Stimulated activated CD4-positive, alpha-beta T cell treated with anti-CD3 and anti-CD28 coated beads, Interleukin-1b, Interleukin-23, amount 100 ng/mL, for 4 hours (primary cell): Measurements from ENCODE around the gene CLNS1A.
"Not testable (repeated sequence)": the region's sequence is repeated elsewhere in the genome, so short reads cannot be mapped to it uniquely, and the experiment has no call there.

Experiments
- DNase-seq, 2 donors: peaks; one replicate each; pipeline ENCODE4 v3.0.0-alpha.2; 2020; ENCODE audit warnings: low read depth in 2 of 2

The CLNS1A gene, protein sequence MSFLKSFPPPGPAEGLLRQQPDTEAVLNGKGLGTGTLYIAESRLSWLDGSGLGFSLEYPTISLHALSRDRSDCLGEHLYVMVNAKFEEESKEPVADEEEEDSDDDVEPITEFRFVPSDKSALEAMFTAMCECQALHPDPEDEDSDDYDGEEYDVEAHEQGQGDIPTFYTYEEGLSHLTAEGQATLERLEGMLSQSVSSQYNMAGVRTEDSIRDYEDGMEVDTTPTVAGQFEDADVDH

DNA sequence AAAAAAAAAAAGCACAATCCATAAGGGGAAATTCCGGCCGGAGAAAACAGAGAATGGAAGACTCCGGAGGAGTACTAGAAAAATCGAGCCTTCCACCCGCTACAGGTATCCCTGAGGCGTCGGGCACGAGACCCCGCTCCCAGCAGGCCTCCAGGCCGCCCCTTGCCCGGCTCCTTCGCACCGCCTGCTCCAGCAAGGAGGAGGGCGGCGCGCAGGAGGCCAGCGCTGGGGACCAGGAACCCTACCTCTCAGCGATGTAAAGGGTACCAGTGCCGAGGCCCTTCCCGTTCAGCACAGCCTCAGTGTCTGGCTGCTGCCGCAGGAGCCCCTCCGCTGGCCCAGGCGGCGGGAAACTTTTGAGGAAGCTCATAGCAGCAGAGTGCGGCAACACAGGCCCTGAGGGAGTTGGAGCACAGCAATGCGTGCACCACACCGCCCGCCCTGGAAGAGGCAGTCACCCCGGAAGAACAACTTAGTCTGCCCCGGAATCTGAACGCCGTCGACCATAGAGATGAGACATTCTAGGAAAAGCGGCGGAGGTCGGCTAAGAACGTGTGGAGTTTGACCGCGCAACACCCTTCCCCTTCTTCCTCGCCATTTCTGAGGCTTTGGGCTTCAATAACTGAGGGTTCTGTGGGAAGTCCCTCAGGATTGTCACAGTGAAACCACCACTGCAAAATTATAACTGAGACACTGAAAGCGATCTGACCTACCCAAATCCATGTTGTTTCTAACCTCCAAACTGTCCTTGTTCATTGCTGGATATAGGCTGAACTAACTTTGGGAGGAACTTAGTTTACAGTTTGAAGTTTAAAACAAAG is at the start of gene CLNS1A:
TSS of gene CLNS1A (minus strand) at position 450 of the 821 bp plus-strand sequence. CDS start at position 370, 80 bp downstream.
- DNase-seq: peak; percentile 65 to 66

DNA sequence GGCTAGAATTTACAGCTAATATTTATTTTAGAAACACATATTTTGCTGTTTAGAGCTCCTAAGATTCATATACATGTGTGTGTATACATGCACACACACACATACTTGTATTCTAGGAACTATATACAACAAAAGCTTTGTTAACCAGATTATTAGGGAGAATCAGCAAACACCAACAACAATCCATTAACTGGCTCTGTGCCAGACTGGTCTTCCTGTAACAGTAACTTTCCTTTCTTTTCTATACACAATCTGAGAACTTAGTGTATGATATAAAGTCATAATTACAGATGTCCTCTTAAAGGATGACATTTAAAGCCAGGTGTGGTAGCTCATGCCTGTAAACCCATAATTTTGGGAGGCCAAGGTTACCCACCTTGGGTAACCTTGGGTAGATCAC is 49.5 kb upstream of the CLNS1A start:
- DNase-seq: no peak

DNA sequence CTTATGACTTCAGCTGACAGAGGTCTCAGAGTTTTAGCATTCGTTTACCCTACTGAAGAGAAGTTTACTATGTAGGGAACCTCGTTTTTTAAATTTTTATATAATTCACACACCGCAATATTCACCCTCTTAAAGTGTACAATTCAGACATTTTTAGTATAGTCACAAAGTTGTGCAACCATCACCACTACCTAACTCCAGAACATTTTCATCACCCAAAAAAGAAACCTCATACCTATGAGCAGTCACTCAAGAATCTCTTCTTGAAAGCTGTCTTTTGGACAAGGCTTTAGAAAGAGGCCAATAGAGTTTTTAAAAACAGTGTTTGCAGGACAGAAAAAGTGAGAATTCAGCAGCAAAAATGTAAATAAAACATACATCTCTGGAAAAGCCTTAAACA is 39.5 kb upstream of the CLNS1A start:
- DNase-seq: no peak

DNA sequence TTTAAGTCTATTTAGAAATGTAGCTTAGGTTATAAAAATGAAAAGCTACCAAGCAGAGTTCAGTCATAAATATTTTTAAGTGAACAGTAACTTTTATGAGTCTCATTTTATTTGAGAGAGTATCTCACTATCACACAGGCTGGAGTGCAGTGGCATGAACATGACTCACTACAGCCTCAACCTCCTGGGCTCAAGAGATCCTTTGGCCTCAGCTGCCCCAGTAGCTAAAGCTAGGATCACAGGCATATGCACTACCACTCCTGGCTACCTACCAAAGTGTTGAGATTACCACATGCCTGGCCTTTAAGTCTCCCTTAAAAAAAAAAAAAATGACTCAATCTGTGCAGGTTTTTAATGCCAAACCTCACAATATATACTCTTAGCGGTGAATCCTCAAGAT is 34.7 kb upstream of the CLNS1A start:
- no peak for DNase-seq

DNA sequence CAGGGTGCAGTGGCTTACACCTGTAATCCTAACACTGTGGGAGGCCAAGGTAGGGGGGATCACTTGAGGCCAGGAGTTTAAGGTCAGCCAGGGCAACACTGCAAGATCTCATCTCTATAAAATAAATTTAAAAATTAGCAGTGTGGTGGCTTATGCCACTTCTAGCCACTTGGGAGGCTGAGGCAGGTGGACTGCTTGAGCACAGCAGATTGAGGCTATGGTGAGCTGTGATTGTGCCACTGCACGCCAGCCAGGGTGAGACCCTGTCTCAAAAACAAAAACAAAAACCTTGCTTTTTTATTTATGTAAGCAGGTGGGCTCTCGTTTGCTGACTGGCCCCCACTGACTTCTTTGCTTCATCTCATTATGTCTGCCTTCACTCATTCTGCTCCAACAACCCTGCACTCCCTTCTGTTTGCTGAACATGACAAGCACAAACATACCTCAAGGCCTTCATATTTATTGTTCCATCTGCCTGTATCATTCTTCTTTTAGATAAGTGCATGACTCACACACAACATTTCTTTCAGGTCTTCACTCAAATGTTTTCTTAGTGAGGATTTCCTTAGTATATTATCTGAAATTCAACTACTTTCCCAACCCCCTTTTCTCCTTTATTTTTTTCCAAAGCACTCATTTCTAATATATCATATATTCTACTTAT is 32.4 kb upstream of the CLNS1A start:
- DNase-seq: no peak

DNA sequence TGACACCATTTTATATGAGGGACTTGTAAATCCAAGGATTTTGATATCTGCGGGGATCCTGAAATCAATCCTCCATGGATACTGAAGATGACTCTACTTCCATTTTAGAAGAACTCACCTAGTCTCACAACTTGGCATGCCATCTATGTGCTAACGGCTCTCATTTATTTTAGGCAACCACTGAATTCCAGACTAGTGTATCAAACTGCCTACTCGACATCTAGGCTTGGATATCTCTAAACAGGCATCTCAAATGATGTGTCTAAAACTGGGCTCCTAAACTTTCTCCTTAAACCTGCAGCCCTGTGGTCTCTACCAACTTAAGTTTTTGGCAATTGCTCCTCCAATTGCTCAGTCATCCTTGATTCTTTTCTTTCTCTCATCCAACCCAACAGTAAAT is 31.2 kb upstream of the CLNS1A start:
- DNase-seq: no peak

DNA sequence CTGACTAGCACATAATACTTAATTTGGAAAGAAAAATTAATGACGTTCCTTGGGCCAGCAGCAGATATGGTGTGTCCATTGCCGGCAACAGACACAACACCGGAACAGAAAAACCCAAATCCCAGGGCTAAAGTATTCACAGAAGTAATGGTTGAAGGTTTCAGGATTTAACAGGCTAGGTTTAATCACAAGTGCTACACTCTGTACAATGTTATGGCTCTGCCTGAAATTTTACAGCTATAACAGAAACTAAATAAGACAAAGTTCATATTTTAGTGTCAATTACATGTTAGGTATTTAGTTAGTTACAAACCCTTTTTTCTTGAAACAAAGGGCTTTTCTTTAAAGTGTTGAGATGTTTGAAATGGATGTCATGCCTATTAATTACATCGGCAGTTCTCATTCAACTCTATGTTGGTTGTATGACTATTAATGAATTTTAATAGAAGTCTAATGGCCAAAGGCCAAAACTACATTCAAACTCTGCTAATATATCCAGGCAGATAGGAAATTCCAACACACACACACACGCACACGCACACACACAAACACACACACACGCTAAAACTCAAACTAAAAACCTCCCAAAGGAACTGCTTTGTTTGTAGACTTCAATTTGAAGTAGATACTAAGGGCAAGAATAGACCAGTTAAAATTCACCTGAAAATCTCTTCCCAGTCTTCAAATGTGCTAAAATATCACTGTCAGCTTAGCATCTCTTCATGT is 27.8 kb upstream of the CLNS1A start:
- DNase-seq: no peak

DNA sequence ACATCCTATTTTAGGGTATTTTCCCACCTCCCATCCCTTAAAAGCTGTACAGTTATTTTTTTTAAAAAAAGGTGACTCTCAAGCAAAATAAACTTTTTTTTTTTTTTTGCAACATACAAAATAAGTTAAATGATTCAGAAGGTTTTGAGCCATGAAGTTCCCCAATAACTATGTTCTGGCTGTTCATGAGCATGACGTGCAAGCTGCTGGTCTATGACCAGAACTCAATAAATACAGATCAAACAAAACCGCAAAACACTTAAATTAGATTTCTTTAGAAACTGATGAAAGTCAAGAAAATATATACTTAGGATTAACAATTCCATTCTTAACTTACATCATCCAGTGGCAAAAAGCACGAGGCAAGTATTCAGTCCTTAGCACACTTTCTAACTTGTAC is 24.1 kb upstream of the CLNS1A start:
- DNase-seq: no peak

DNA sequence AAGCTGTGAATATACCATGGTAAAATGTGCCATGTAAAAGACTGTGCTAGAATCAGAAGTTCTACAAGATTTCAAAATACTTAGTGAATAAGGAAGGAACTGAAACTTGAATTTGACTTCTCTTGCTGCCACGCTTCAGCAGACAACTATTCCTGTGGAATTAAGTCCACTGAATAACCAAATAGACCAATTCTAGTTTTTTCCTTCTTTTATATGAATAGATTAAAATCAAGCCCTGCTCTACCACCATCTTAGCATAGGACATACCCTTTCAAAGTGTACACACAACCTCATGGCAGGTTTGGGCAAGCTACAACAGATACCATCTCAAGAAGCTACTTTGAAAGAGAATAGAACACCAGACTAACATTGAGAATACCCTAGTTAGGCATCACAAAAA is 23.4 kb upstream of the CLNS1A start:
- no peak for DNase-seq

DNA sequence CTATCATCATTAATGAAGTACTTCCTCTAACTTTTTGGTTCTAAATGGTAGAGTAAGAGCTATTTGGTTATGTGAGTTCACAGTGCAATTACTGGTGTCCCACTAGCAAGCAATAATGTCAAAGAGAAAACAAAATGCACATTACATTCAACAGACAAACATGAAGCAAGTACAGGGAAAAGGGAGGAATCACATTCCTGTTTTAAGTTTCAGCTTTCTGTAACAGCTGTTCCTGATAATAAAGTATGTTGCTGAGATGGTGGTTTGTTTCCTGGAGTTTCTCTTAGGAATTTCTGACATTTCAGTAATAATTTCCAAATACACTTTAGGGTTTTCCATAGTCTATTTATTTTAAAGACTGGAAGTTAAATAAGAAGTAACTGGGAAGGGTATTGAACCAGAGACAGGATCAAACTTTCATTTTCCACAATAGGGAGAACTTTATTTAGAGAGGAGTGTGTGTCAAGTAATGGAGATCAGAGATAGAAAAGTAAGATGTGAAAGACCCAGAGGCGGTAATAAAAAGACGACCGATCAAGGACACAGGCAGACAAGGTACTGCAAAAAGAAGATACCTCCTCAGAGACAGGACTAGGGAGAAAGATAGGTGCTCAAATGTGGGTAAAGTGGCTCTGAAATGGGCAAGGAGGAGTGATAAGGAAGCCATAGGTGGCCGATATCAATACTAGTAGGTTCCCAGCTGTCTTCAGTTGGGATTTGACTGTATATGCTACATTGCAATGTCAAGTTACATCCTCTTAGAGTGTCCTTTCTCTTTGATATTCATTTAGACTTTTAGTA is 20.8 kb upstream of the CLNS1A start:
- no peak for DNase-seq

DNA sequence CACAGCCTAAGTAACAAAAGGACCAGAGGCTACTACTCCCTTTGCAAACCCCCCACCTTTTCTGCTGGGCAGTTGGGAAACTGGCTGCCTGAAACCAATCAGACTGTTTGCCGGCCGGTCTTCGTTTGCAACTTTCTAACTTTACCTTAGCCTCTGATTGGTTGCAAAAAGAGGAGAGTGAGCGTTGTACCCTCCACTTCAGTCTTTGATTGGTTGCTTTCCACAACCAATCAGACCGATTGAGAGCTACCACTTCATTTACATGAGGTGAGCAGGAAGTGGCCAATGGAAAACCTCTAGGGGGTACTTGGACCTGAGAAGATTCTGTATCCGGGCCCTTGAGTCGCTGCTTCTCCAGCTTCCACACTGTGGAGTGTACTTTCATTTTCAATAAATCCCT is 18.8 kb upstream of the CLNS1A start:
- DNase-seq: no peak

DNA sequence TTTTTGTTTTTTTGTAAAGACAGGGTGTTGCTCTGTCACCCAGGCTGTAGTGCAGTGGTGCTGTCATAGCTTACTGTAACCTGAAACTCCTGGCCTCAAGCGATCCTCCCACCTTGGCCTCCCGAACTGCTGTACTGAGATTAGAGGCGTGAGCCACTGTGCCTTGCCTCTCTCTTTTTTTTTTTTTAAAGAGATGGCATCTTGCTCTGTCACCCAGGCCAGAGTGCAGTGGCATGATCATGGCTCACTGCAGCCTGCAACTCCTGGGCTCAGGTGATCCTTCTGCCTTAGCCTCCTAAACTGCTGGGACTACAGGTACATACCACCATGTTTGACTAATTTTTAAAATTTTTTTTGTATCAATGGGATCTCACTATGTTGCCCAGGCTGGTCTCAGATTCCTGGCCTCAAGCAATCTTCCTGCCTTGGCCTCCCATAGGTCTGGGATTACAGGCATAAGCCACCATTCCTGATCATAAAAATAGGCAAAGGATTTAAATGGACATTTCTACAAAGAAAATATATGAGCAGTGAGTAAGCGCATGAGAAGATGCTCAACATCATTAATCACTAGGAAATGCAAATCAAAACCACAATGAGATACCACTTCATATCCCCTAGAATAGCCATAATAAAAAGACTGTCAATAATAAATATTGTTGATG is 17.3 kb upstream of the CLNS1A start:
- no peak for DNase-seq

DNA sequence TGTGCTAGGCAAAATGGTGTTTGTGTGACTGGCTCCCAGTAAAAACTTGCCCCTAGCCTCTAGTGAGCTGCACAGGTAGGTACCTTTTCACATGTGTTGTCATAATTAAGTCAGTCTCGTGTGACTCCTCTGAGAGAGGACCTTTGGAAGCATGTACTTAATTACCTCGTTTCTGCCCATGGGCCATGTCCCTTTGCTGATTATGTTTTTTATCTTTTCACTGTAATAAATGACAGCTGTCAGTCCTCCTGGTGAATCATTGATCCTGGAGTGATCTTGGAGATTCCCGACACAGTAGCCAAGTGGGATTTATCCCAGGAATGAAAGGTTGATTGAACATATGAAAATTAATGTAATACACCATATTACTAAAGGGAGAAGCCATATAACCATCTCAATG is 12.5 kb upstream of the CLNS1A start:
- no peak for DNase-seq

DNA sequence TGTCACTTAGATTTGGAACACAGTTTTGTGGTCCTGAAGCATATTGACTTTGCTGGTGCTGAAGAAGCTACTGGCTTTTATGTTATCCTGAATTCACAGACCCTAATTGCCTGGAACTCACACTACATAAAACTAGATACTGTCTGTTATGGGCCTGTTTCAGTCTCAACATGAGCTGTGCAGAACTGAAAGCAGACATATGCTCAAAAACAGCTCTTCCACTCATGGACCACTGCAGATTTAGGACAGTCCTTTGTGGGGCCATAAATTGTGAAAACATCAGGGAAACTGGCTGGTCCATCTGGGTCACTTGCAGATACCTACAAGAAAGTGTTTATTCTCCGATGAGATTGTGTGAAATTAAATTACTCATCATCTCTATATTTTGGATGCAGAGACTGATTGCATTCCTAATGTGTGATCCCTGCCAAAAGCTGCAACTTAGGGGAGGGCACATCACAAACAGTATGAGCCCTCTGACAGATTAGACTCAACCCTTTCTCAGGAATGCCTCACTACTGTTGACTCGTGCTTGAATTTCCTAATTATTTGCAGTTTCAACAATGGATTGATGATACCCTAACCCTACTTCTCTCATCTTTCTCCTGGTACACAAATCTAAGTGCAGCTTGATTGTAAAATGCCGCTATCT is 10.2 kb upstream of the CLNS1A start:
- no peak for DNase-seq

DNA sequence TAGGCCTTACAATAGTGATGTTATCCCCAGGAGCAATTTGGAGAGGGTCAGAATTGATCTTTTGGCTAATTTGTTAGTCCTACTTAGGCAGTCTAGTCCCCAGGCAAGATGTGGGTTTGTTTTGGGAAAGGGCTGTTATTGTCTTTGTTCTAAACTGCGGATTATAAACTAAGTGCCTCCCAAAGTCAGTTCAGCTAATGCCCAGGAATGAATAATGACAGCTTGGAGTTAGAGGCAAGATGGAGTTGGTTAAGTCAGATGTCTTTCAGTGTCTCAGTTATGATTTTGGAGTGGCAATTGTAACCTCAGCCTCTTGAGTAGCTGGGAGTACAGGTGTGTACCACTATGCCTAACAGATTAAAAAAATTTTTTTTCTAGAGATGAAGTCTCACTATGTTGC is 7.3 kb upstream of the CLNS1A start:
- no peak for DNase-seq

DNA sequence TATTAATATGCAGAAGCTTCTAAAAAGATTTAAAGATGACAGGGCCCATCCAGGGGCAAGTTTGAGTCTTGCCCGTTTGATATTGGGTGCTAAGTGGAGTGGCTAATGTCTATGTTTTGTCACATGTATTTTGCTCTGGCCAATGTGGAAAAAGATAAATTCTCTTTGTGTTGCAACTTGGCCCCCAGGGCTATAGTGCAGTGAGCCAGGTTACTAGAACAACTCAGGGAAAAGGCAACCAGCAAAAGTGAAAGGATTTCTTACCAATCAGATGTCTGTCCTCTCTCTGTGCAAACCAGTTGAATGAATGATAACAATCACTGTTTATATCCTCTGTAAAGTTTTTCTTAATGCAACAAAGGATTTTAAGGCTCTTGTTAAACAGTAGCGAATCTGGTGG is 4.6 kb upstream of the CLNS1A start:
- DNase-seq: no peak

DNA sequence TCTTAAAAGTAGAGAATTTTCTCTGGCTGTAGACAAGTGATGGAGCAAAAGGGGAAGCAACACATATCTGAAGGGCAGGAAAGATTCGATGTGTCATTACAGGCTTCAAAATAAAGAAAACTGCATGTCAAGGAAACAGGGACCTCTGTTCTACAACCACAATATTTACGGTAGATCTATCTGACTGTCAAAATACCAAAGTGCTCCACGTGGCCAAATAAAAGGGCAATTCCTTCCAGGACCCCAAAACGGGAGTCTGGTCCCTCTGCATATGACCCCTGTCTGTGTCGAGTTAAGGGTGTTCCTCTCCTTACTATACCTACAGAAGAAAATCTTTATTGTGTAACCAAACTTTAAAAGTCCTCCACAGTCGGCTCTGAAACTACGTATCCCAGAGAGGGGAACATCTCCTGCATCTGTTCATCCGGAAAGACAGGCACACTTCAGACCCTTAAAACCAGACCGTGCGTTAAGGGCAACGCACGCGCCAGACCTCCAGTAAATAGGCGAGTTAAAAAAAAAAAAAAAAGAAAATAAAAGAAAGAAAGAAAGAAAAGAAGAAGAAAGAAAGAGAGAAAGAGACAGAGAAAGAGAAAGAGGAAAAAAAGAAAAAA is 756 bp downstream of the CLNS1A start:
- no peak for DNase-seq

DNA sequence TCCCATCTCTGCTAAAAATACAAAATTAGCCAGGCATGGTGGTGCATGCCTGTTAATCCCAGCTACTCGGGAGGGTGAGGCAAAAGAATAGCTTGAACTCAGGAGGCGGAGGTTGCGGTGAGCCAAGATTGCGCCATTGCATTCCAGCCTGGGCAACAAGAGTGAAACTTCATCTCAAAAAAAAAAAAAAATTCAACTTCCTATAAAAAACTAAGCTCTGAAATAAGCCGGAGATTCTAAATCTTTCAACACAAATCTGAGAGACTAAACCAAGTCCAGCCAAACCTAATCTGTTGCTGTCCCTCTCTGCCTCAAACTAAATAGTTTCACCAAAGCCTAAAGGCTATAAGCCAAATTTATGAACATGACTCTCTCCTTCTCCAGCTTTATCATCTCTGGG is 3.7 kb downstream of the CLNS1A start:
- DNase-seq: not testable (repeated sequence)

DNA sequence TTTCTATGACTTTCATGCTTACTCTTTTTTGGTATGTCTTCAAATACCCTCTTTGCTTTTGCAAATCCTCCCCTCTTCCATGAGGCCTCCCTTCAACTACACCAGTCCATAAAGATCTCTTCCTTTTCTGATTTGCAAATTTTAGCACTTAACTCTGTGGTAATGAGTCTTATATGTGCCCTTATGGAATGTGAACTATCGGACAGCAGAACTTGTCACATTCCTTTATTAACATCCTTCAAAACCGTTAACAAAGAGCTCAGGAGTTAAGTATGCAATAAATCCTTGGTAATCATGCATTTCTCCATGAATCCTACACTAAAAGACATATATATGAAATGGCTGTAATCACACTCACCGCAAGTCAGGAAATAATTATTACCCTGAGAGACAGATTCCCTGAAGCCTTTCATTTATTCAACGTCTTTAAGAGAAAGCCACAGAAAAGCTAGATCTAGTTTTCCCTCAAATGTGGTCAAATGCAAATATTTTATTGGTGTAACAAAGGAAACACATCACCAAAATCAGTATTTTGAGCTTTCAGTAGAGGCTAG is 7.4 kb downstream of the CLNS1A start:
- DNase-seq: no peak
